Heart right ventricle (tissue), 16 donors: ENCODE results near the gene PDZD2. TPM values are rescaled to one million over a fixed set of nuclear protein-coding genes. Genes with fewer than 3 reads are reported as not detected.
"Not testable (repeated sequence)": the region's sequence is repeated elsewhere in the genome, so short reads cannot be mapped to it uniquely, and the experiment has no call there.

Experiments
- ATAC-seq, 8 donors: fragments of 200-7000 bp; cut with Tn5 transposase; one replicate each; pipeline ENCODE4 v1.9.1; 2020; ENCODE audit warnings: mild to moderate bottlenecking in 8 of 8, moderate library complexity in 8 of 8, moderate number of reproducible peaks in 1 of 8
- DNase-seq, 2 donors: peaks; one replicate each; pipeline ENCODE4 v3.0.0-alpha.2; 2020
- H3K27ac ChIP-seq, 10 donors: fragments of 200-600 bp; sonication (generic) in 2 of 10; one replicate each; pipeline versions ENCODE4 v1.5.0 to v1.8.0; 2020 to 2022; ENCODE audit warnings: mild to moderate bottlenecking in 3 of 10
- H3K27me3 ChIP-seq, 7 donors: fragments of 200-600 bp; one replicate each; pipeline ENCODE4 v1.8.0; 2021 to 2022; ENCODE audit warnings: mild to moderate bottlenecking in 2 of 7
- H3K36me3 ChIP-seq, 9 donors: fragments of 200-600 bp; sonication (generic) in 1 of 9; one replicate each; pipeline versions ENCODE4 v1.5.0 to v1.8.0; 2020 to 2022; ENCODE audit warnings: mild to moderate bottlenecking in 2 of 9
- H3K4me1 ChIP-seq, 9 donors: fragments of 200-600 bp; sonication (generic) in 1 of 9; one replicate each; pipeline versions ENCODE4 v1.5.0 to v1.8.0; 2020 to 2022; ENCODE audit warnings: mild to moderate bottlenecking in 4 of 9
- H3K4me3 ChIP-seq, 10 donors: fragments of 200-600 bp; sonication (generic) in 2 of 10; one replicate each; pipeline versions ENCODE4 v1.5.0 to v1.8.0; 2020 to 2022; ENCODE audit warnings: mild to moderate bottlenecking in 7 of 10, moderate library complexity in 2 of 10
- H3K9me3 ChIP-seq, 11 donors: fragments of 200-600 bp in 10 of 11; sonication (generic) in 2 of 11; one replicate each; pipeline versions ENCODE4 v1.5.0 to v1.8.0; 2013 to 2022; ENCODE audit warnings: mild to moderate bottlenecking in 2 of 11, control low read depth in 1 of 11, moderate library complexity in 1 of 11
- WGBS, 2 donors: extraction: QIAGEN DNeasy Blood & Tissue Kit; methylation state at CpG; one replicate each; pipeline ENCODE4 v1.1.7; 2013; ENCODE audit warnings: inconsistent platforms in 1 of 2; 5-methylcytosine and 5-hydroxymethylcytosine counted together
- intact Hi-C, 10 donors: fragments of 100-400 bp; cut with DNase I; formaldehyde crosslinking; loops; one replicate each; pipeline versions ENCODE4 v1.11.1 to v1.14.2; 2022
- polyA plus RNA-seq, 2 donors: library from polyadenylated mRNA; stranded (reverse); fragments of 200-250 nt; gene quantifications; one replicate each; pipeline ENCODE4 v1.2.3, GENCODE V29; 2013
- total RNA-seq, 10 donors: library from RNA; stranded (reverse); fragmentation: NEBNext Ultra II Directional in 3 of 10; extraction: Animal tissue kit (Norgen Biotek cat#: 25700) in 3 of 10; gene quantifications; one replicate each; pipeline versions ENCODE4 v1.2.1 to v1.2.4, GENCODE V29; 2021 to 2023
- TF ChIP-seq, protein P1 (sequence below), 9 donors: fragments of 200-600 bp; sonication (generic) in 2 of 9; IDR thresholded peaks; one replicate each; pipeline versions ENCODE4 v1.5.0 to v1.8.0; 2021 to 2022; ENCODE audit warnings: antibody characterized with exemption in 9 of 9, mild to moderate bottlenecking in 5 of 9, moderate library complexity in 1 of 9
- donor health status: Arrhythmogenic right ventricular cardiomyopathy.
- donor health status: ischemic (EF 13 %, LVEDD 7.1; RV severe dilation, severe dysfunction).
- donor health status: healthy with polysubstance abuse.
- donor health status: DM: no; HTN: yes; CAD: no.
- donor health status: DM: no; HTN: no; CAD: no.
- donor health status: ischemic (EF 25% LVEDD 6.9; RV normal size, moderate dysfunction).
- donor health status: ischemic (EF 25% LVEDD 5.7; RV mildly dilated, moderate dysfunction).
- donor health status: healthy.
- donor health status: DM: yes; HTN: yes; CAD: no.
- donor health status: Ischemic cardiomyopathy.
- donor health status: ischemic (EF 35%, LVEDD 5.7; RV mildly dilated, moderate dysfunction).
- donor health status: nonischemic (EF 11% LVEDD 7.7; RV severe dilation, severe dysfunction).
- donor health status: DM: yes; HTN: yes; CAD: no.
- donor health status: PGD.
- donor health status: ischemic (EF 29% LVEDD 5.4; RV normal size, mild dysfunction).
- donor health status: nonischemic (EF 23%, LVEDD 6.1; RV moderate dilation, normal function).

PDZD2 gene
- total and polyA plus RNA-seq, 12 donors: 9.0 to 117 (median 82.5) TPM

DNA sequence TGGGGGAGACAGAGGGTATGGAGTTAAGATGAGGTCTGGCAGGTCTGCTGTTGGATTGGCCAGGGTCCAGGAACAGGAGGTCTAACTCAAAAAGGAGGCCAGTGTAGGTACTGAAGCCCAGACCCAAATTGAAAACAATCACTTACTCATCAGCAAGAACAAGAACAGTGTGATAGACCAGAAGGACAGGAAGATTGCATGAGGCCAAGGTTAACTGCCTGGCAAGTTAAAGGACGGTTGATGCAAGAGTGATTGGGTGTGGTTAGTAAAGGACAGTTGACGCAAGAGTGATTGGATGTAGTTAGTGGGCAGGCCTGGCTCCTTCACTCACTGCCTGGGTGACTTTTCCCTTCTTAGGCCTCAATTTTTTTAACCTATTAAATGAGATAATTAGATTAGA lies 132.6 kb downstream of the PDZD2 start:
- Histone ChIP-seq H3K4me3 (no peak overlapping the region), H3K27me3 (no peaks in the 10 kb centered on the region), H3K4me1 (peaks cover 4 to 80% (median 44%) of the 10 kb centered on the region in 9 donors), H3K9me3 (peaks cover 0 to 18% (median 0%) of the 10 kb centered on the region in 11 donors), H3K27ac (peak overlapping the region in 3 of 10 donors; percentile 2 to 56 (median 2)), H3K36me3 (no peaks in the 10 kb centered on the region)
- intact Hi-C loops: loop anchor here in 1 of 10 donors (10.0 kb wide), 1 partner anchor 87 kb away; no protein-coding TSS in a partner anchor
- DNase-seq: no peak
- TF ChIP-seq, protein P1, sequence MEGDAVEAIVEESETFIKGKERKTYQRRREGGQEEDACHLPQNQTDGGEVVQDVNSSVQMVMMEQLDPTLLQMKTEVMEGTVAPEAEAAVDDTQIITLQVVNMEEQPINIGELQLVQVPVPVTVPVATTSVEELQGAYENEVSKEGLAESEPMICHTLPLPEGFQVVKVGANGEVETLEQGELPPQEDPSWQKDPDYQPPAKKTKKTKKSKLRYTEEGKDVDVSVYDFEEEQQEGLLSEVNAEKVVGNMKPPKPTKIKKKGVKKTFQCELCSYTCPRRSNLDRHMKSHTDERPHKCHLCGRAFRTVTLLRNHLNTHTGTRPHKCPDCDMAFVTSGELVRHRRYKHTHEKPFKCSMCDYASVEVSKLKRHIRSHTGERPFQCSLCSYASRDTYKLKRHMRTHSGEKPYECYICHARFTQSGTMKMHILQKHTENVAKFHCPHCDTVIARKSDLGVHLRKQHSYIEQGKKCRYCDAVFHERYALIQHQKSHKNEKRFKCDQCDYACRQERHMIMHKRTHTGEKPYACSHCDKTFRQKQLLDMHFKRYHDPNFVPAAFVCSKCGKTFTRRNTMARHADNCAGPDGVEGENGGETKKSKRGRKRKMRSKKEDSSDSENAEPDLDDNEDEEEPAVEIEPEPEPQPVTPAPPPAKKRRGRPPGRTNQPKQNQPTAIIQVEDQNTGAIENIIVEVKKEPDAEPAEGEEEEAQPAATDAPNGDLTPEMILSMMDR (IDR thresholded peaks at IDR 0.05): no peak
- 66 to 85% methylated on average over 2 of the region's 2 CpGs for WGBS, 2 donors
- ATAC-seq: no peak

DNA sequence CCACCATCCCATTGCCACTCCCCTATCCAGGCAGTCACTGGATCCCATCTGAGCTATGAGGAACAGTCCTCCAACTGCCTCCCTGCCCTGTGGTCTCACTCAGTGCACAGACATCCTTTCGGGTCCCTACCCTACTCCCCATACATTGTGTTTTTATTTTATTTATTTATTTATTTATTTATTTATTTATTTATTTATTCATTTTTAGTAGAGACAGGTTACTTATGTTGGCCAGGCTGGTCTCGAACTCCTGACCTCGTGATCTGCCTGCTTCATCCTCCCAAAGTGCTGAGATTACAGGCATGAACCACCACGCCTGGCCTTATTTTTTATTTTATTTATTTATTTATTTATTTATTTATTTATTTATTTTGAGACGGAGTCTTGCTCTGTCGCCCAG lies 137.4 kb downstream of the PDZD2 start:
- intact Hi-C loops: loop anchor here in 1 of 10 donors (10.0 kb wide), 1 partner anchor 91 kb away; no protein-coding TSS in a partner anchor

DNA sequence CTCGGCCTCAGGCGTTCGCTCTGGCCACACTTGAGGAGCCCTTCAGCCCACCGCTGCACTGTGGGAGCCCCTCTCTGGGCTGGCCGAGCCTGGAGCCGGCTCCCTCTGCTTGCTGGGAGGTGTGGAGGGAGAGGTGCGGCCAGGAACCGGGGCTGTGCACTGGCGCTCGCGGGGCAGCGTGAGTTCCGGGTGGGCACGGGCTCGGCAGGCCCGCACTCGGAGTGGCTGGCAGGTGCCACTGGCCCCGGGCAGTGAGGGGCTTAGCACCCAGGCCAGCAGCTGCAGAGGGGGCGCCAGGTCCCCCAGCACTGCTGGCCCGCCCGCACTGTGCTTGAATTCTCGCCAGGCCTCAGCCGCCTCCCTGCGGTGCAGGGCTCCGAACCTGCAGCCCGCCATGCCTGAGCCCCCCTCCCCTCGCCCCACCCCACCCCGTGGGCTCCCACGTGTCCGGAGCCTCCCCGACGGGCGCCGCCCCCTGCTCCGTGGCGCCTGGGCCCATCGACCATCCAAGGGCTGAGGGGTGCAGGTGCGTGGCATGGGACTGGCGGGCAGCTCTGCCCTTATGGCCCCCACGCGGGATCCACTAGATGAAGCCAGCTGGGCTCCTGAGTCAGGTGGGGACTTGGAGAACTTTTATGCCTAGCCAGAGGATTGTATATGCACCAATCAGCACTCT lies 138.2 kb downstream of the PDZD2 start:
- ATAC-seq (no peak), DNase-seq (no peak)
- TF ChIP-seq, protein P1 (IDR thresholded peaks at IDR 0.05): no peak
- peaks cover 0 to 18% (median 0%) of the 10 kb centered on the region in 11 donors for H3K9me3 ChIP-seq
- H3K36me3 ChIP-seq: no peaks in the 10 kb centered on the region
- intact Hi-C loops: loop anchor here in 1 of 10 donors (10.0 kb wide), 1 partner anchor 92 kb away; no protein-coding TSS in a partner anchor
- H3K27ac ChIP-seq: peak overlapping the region in 2 of 10 donors; percentile 5 to 90
- 93 to 94% methylated on average over 41 of the region's 41 CpGs for WGBS, 2 donors
- H3K4me1 ChIP-seq: peaks cover 9 to 62% (median 35%) of the 10 kb centered on the region in 9 donors
- H3K27me3 ChIP-seq: no peaks in the 10 kb centered on the region
- H3K4me3 ChIP-seq: no peak overlapping the region

More for the DNA sequence above, 137.4 kb downstream of the PDZD2 start:
- H3K36me3 ChIP-seq, H3K4me3 ChIP-seq, H3K27me3 ChIP-seq, ATAC-seq, DNase-seq: not testable (repeated sequence)
- 98 to 99% methylated on average over 6 of the region's 6 CpGs for WGBS, 2 donors
- peaks cover 5 to 60% (median 32%) of the 10 kb centered on the region in 9 donors for H3K4me1 ChIP-seq
- peaks cover 0 to 18% (median 0%) of the 10 kb centered on the region in 11 donors for H3K9me3 ChIP-seq
- H3K27ac ChIP-seq: peak overlapping the region in 8 of 10 donors; percentile 68 to 90 (median 77)

DNA sequence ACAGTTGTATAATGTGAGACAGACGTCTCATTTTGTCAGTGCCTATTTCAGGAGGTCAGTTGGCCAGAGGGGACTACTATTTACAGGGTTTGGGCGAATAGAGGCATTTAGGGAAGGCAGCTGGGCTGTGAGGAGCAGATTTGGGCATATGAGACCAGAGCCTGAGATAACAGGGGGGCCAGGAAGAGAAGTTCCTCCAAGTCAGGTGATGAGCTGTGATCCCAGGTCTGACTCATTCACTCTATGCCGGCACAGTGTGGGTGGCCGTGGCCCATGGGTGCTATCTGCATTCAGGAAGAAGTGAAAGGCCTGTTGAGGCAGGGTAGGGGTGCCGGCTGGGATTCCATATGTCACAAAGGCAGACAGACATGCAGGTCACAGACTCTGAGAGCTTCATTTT lies 142.8 kb downstream of the PDZD2 start:
- TF ChIP-seq, protein P1 (IDR thresholded peaks at IDR 0.05): no peak
- Histone ChIP-seq H3K4me1 (peaks cover 5 to 67% (median 31%) of the 10 kb centered on the region in 9 donors), H3K36me3 (no peaks in the 10 kb centered on the region), H3K9me3 (no peaks in the 10 kb centered on the region), H3K27ac (peak overlapping the region in 5 of 10 donors; percentile 9 to 59 (median 51)), H3K27me3 (no peaks in the 10 kb centered on the region), H3K4me3 (no peak overlapping the region)
- no peak for DNase-seq
- peak in 4 of 8 donors; percentile 5 to 65 (median 51) for ATAC-seq
- intact Hi-C loops: no loop called here
- 53 to 57% methylated on average over 5 of the region's 5 CpGs for WGBS, 2 donors
